Natural killer cell (primary cell): ENCODE measurements around the gene L3HYPDH. TPM values are rescaled to one million over a fixed set of nuclear protein-coding genes. Genes with fewer than 3 reads are reported as not detected.

Source experiments
- ATAC-seq, 3 donors: fragments of 150-1000 bp in 2 of 3; fragments of 200-7000 bp in 1 of 3; cut with Tn5 transposase; 1 replicate in 1 of 3; 2 replicates in 2 of 3; pipeline ENCODE4 v1.10.0; 2021; ENCODE audit warnings: mild to moderate bottlenecking in 2 of 3, moderate library complexity in 2 of 3
- DNase-seq, 2 donors: peaks; one replicate each; pipeline versions ENCODE4 v3.0.0 to v3.0.0-alpha.2; 2013 to 2021; ENCODE audit warnings: mixed read lengths in 1 of 2
- H3K27ac ChIP-seq: one replicate; pipeline ENCODE4 v1.5.1; 2013; ENCODE audit warnings: mild to moderate bottlenecking, low read length
- H3K27me3 ChIP-seq: one replicate; pipeline ENCODE4 v1.6.1; 2013; ENCODE audit warnings: low read length; ENCODE audit not compliant: control insufficient read depth, insufficient read depth
- H3K36me3 ChIP-seq: one replicate; pipeline ENCODE4 v1.6.1; 2013; ENCODE audit warnings: low read length; ENCODE audit not compliant: control insufficient read depth, insufficient read depth
- H3K4me1 ChIP-seq: one replicate; pipeline ENCODE4 v1.6.1; 2013; ENCODE audit warnings: low read length; ENCODE audit not compliant: control insufficient read depth, insufficient read depth
- H3K4me3 ChIP-seq: one replicate; pipeline ENCODE4 v1.5.1; 2013; ENCODE audit warnings: low read length
- H3K9me3 ChIP-seq: one replicate; pipeline ENCODE4 v1.6.1; 2013; ENCODE audit warnings: low read length; ENCODE audit not compliant: control insufficient read depth, insufficient read depth
- H3K27ac Mint-ChIP-seq, 2 donors: one replicate each; pipeline ENCODE4 v1.8.0; 2022; ENCODE audit warnings: mild to moderate bottlenecking in 2 of 2, mixed read lengths in 2 of 2, moderate library complexity in 1 of 2
- H3K27me3 Mint-ChIP-seq, 2 donors: one replicate each; pipeline ENCODE4 v1.8.0; 2022; ENCODE audit warnings: low read depth in 2 of 2, mixed read lengths in 2 of 2
- H3K36me3 Mint-ChIP-seq: one replicate; pipeline ENCODE4 v1.8.0; 2022; ENCODE audit warnings: mixed read lengths
- H3K4me1 Mint-ChIP-seq, 2 donors: one replicate each; pipeline ENCODE4 v1.8.0; 2022; ENCODE audit warnings: mixed read lengths in 2 of 2
- H3K4me3 Mint-ChIP-seq: one replicate; pipeline ENCODE4 v1.8.0; 2022; ENCODE audit warnings: mild to moderate bottlenecking, moderate library complexity, mixed read lengths
- H3K9me3 Mint-ChIP-seq, 2 donors: one replicate each; pipeline ENCODE4 v1.8.0; 2022; ENCODE audit warnings: mixed read lengths in 2 of 2
- CTCF ChIP-seq: fragments of 200-600 bp; IDR thresholded peaks from one replicate; pipeline ENCODE4 v1.8.0; 2022; ENCODE audit warnings: antibody characterized with exemption
- WGBS: methylation state at CpG from one replicate; pipeline ENCODE4 v1.1.7; 2013; ENCODE audit warnings: missing lambda C conversion rate; ENCODE audit not compliant: insufficient coverage; 5-methylcytosine and 5-hydroxymethylcytosine counted together
- intact Hi-C: fragments of 100-400 bp; cut with micrococcal nuclease; formaldehyde crosslinking; loops from one replicate; pipeline ENCODE4 v1.14.2; 2022
- total RNA-seq, 4 donors: library from RNA; stranded (reverse); fragments of 120-200 nt in 1 of 4; gene quantifications; one replicate each; pipeline versions ENCODE4 v1.2.3 to v1.2.4, GENCODE V29; 2013 to 2022

The L3HYPDH gene
- total RNA-seq, 3 donors from 2014 or later (not counting 1 experiment from before 2014, with no cell fraction given), result 13.3 to 18.8 (median 16.5) TPM

GRCh38 chr14:59484639-59485175 lies 499 bp upstream of the L3HYPDH start:
- Mint-ChIP-seq H3K4me1 (peaks cover 52 to 64% of the 10 kb centered on the region in 2 donors), H3K4me3 (peak overlapping the region; percentile 93), H3K9me3 (no peaks in the 10 kb centered on the region), H3K36me3 (peaks cover 11% of the 10 kb centered on the region), H3K27me3 (no peaks in the 10 kb centered on the region), H3K27ac (peak overlapping the region; percentile 86)
- intact Hi-C loops, result loop anchor here (1.0 to 5.0 kb wide), 3 partner anchors 19 to 608 kb away; partner anchors contain the start of genes DAAM1, GPR135 and PCNX4
- Histone ChIP-seq H3K4me3 (peak overlapping the region; percentile 80), H3K9me3 (no peaks in the 10 kb centered on the region), H3K27me3 (no peaks in the 10 kb centered on the region), H3K27ac (peak overlapping the region; percentile 62), H3K36me3 (peaks cover 19% of the 10 kb centered on the region), H3K4me1 (peaks cover 24% of the 10 kb centered on the region)
- 0% methylated on average over 32 of the region's 32 CpGs for WGBS
- ATAC-seq (peak; percentile 64 to 75 (median 65)), DNase-seq (no peak)
- no peak for TF ChIP-seq CTCF

GRCh38 chr14:59483363-59483762 lies 845 bp downstream of the L3HYPDH start:
- Histone ChIP-seq H3K27ac (no peak overlapping the region), H3K9me3 (no peaks in the 10 kb centered on the region), H3K36me3 (peaks cover 10% of the 10 kb centered on the region), H3K27me3 (no peaks in the 10 kb centered on the region), H3K4me3 (peak overlapping the region; percentile 80), H3K4me1 (peaks cover 24% of the 10 kb centered on the region)
- DNase-seq (no peak), ATAC-seq (no peak)
- 5% methylated on average over 16 of the region's 16 CpGs for WGBS
- intact Hi-C loops, result loop anchor here (5.0 kb wide), 1 partner anchor 609 kb away; the partner anchor contains the start of gene PCNX4
- H3K36me3 Mint-ChIP-seq, result no peaks in the 10 kb centered on the region
- no peaks in the 10 kb centered on the region for H3K9me3 Mint-ChIP-seq
- no peaks in the 10 kb centered on the region for H3K27me3 Mint-ChIP-seq
- no peak for TF ChIP-seq CTCF
- peak overlapping the region; percentile 93 for H3K4me3 Mint-ChIP-seq
- peak overlapping the region; percentile 86 for H3K27ac Mint-ChIP-seq
- peaks cover 41 to 52% of the 10 kb centered on the region in 2 donors for H3K4me1 Mint-ChIP-seq

- WGBS, result 93% methylated on average over 5 of the region's 6 CpGs
- peak overlapping the region; percentile 86 for H3K27ac Mint-ChIP-seq
- Histone ChIP-seq H3K36me3 (peaks cover 6% of the 10 kb centered on the region), H3K27ac (no peak overlapping the region), H3K4me3 (no peak overlapping the region), H3K4me1 (peaks cover 24% of the 10 kb centered on the region), H3K9me3 (no peaks in the 10 kb centered on the region), H3K27me3 (no peaks in the 10 kb centered on the region)
- no peaks in the 10 kb centered on the region for H3K27me3 Mint-ChIP-seq
- no peak for TF ChIP-seq CTCF
- H3K36me3 Mint-ChIP-seq, result no peaks in the 10 kb centered on the region
- intact Hi-C loops, result loop anchor here (5.0 kb wide), 1 partner anchor 610 kb away; the partner anchor contains the start of gene PCNX4
- DNase-seq, result no peak
- ATAC-seq, result no peak
- H3K4me1 Mint-ChIP-seq, result peaks cover 41 to 49% of the 10 kb centered on the region in 2 donors
- no peaks in the 10 kb centered on the region for H3K9me3 Mint-ChIP-seq
- peak overlapping the region; percentile 93 for H3K4me3 Mint-ChIP-seq
Observed at GRCh38 chr14:59482541-59483331, 1.5 kb downstream of the L3HYPDH start.
